NCI-H2196 (cell line): ENCODE measurements around the gene ERBB4.
"Not testable (repeated sequence)": the region's sequence is repeated elsewhere in the genome, so short reads cannot be mapped to it uniquely, and the experiment has no call there.

Experiments used
- DNase-seq: peaks from one replicate; lab custom pipeline; 2025; ENCODE audit not compliant: unreplicated experiment; lab: John Stamatoyannopoulos, UW

Gene ERBB4

DNA sequence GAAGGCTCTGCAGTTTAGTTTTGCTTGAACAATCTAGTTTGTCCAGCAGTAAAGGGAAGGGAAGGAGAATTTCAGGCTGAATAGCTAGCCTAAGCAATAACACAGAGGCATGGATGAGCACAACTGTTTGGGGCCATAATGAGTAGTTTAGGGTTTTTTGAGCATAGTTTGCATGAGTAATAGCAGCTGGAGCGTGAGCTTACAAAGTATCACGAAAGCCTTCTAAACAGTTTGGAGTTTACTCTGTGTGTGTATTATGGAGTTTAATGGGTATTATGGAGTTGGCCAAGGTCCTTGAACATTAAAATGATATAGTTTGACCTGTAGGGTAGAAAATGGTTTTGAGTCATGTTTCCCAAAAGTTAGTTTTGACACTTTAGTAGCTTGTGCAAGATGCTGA is 782.3 kb downstream of the ERBB4 start:
- no peak for DNase-seq

DNA sequence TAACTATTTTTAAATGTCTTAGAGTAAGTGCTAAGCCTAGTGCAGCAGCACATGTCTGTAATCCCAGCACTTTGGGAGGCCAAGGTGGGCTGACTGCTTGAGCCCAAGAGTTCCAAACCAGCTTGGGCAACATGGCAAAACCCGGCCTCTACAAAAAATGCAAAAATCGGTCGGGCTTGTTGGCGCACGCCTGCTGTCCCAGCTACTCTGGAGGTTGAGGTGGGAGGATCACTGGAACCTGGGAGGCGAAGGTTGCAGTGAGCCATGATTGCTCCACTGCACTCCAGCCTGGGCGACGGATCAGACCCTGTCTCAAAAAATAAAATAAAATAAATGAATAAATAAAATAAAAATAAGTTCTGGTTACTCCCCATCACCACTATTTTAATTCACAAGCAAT is 783.4 kb downstream of the ERBB4 start:
- DNase-seq: no peak

DNA sequence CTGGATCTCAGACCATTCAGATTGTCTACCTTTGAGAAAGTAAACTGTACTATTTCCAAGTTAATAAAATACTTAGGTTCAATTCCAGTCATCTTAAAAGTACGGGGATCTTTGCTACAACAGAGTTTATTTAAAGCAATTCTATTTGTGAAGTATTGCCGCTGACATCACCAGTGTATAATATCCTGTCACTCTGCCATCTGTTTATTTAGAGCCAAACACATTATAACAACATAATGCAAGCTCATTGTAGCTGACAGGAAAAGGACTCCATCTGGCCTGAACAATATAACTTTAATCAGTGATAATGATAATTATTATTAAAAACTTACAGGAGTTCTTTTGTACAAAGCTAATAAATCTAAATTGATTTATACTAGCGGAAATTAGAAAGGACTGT is 786.8 kb downstream of the ERBB4 start:
- DNase-seq: no peak

DNA sequence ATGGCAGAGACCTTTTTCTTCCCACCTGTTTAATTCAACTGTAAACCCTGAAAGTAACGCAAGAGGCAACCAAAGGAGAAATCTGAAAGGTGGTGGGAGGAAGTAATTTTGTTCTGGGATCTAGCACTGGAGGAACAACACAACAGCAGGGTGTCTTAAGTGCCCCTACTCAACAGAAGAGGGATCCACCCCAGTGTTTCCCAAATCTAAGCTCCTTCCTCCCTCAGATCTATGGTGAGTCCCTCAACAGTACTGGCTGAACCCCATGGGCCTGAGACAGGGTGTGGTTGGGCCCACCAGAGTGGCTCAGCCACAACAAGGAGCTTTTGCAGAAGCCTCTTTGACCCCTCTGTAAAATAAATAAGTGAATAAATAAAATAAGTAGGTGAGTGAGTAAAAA is 790.3 kb downstream of the ERBB4 start:
- DNase-seq: no peak

DNA sequence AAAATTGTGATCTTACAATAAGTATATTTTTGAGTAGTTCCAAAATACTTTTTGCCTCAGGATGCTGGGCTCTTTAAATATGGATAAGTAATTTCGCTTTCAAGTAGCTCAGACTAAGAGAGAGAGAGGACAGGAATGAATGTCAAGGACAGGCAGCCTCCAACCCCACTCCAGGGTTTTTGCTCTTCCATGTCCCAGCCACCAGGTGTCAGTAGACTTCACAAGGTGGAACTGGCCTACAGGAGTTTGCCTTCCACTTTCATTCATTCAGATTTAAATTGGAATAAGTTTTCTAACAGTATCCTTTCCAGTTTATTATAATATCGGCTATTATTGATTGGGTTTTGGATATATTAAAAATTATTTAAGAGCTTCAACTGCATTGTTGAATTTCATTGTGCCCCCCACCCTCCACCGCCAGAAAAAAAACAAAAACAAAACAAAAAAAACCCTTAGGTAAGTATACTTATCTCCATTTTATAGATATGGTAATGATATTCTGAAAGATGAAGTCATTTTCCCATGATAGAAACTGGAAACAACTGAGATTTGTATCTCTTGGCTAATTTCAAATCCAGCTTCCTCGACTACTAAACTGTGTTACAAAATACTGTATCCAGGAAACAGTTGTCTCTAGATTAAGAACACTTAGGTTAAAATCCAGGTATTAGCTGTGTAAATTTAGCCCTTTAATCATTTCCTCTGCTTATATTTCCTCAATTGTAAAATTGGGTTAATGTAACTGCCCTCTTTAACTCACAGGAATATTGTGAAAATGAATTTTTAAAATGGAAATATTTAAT is 793.1 kb downstream of the ERBB4 start:
- peak; percentile 55 for DNase-seq

DNA sequence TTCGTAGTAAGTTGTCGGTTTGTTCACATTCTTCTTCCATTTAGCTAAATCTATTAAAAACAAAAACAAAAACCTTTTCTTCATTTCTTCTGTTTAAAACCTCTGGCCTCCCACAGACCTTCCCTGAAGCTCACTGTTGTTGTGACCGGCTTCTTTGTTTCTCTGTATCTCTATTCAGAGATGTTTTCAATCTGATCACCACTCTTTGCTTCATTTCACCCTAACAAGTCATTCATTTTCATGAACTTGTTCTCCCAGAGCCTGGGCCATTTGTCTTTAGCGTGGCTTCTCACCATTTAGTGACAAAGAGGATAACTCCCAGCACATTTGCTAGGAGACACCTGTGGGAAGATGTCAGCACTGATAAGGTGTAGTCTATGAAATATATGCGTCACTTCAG is 794.2 kb downstream of the ERBB4 start:
- no peak for DNase-seq

DNA sequence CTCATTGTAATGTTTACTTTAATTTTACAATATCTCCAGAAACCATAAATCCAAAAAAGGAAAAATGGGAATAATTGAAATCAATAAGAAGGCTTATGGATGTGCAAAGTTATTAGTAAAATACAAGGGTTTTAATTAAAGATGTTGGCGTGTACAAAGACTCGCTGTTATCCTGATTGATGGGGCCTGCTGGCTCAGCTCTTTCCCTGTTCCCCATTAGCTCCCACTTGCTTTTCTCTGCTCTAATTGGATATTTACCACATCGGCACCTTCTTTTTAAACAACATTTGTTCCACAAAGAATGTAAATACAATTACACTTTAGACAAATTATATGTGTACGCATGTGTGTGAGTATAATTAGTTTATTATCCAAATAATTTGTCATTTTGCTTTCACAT is 796.6 kb downstream of the ERBB4 start:
- no peak for DNase-seq

DNA sequence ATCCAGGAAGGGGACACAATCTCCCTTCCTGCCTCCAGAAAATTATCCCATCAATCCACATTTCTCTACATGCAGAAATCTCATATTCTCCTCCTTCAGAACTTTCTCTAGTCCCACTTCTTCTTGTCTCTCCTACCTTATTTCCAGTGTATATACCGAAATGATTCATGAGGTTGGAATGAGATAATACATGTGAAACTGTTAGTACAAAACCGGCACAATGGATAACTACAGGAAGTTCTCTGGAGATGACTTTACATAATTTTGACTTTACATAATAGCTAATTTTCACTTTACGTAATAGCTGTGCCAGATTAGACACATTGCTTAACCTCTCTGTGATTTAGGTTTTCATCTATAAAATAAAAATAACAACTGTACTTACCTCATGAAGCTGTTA is 801.3 kb downstream of the ERBB4 start:
- no peak for DNase-seq

DNA sequence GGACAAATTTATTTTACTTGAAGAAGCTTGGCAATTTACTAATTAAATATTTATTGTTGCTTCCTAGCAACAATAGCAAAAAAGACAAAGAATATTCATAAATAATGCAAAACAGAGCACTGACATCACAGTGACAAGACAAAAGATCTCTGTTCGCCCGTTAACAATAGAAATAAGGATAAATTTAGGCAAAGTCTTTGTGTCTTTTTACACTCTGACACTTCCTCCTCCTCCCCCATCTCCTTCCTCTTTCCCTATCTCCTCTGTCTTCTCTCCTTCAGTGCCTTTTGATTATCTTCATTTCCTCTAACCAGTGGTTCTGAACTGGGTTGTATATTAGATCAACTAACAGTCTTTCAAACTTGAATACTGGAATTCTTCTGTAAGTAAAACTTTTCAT is 808.4 kb downstream of the ERBB4 start:
- DNase-seq: no peak

DNA sequence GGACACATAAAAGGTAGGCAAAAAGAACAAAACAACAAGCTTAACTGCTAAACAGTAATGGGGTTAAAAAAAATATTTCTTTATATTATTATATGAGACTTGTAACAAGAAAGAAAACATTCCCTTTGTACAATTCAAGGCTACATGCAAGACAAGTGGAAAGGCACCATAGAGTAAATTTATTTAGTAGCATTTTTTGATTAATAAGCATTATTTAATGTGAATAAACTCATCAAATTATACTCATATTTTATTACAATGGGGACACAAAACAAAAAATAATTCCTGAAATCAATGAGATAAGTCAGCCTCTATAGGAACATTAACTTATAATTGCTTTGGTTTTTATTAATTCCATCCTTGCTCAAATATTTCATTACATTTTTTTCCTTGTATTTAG is 809.2 kb downstream of the ERBB4 start:
- no peak for DNase-seq

DNA sequence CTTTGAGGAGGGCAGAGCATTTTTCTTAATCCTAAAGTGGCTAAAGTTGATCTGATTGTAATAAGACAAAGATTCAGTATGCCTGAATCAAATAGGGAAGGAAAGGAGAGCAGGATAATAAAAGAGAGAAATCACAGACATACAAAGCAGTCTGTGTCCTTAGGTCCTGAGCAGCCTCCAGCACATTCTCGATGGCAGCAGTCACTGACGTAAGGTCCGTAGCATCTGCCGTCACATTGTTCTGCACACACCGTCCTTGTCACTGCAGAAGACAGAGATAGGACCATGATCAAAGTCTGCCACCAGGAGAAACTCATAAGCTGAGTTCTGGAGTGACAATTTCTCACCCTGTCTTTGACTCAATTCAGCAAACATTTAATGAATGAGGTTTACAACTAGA is 813.7 kb downstream of the ERBB4 start:
- no peak for DNase-seq

DNA sequence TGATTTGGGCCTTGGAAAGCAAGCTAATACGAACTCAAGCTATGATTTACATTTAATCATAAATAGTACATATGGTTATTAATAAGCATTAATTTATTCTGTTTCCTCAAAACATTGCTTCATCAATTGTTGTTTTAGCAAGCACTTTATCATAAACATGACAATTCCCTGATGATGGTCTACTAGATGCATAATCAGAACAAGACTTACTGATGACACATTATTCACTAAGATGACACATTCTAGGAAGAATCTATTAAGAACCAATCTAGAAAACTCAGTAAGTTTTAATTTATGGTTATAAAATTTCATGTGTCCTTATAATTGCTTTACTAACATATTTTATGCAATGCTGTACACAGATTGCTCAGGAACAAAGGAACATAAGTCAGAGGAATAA is 815.2 kb downstream of the ERBB4 start:
- no peak for DNase-seq

DNA sequence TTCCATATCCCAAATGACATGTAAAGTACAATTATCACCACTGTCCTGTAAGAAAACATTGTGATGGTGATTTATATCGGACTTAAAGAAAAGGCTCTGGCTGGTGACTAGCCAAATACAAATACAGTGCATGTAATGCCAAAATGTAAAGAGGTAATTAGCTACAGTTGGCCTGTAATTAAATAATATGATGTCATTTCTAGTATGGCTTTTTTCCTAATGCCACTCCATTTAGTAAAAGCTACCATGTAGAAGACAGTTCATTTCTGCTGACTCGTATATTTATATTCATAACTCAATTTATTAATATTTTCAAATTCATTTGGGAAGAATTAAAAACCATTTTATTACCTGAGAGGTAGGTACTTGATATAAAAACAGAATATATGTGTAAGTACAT is 815.7 kb downstream of the ERBB4 start:
- no peak for DNase-seq

DNA sequence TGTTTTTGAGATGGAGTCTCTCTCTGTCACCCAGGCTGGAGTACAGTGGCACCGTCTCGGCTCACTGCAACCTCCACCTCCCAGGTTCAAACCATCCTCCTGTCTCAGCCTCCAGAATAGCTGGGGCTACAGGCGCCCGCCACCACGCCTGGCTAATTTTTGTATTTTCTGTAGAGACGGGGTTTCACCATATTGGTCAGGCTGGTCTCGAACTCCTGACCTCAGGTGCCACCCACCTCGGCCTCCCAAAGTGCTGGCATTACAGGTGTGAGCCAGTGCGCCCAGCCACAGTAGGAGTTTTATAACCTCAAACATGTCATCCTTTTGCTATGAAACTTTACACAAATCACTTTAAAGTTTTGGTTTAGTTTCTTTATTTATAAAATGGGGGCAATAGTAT is 816.7 kb downstream of the ERBB4 start:
- DNase-seq: not testable (repeated sequence)

DNA sequence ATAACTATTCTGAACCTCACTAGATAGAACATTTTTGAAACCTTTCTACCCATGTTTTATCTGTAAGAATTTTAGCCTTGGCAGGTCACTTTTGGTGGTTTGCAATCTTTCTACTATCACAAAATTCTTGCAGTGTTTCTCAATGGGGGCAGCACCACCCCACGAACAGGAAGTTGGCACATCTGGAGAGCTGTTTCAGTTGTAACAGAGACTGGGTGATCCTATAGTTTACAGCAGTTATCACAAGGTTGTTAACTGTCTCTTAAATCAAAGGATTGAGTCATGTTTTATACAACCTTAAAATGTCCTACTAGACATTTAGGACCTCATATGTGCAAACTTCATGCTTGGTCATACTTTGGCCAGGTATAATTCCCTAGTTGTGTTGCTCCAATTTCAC is 829.2 kb downstream of the ERBB4 start:
- no peak for DNase-seq

DNA sequence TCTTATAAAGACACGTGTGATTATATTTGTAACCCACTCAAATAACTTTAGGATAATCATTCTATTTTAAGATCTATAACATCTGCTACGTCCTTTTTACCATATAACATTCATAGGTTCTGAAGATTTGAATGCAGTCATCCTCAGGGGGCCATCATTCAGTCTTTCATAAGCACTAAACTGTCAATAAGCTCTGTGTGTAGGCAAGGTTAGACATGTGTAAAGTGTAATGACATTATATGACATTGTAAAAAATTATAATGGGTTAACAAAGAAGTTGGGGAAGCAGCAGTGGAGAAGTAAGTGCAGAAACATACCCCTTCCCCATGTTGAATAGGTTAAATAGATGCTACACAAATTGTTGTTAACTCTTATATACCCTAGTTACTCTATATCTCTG is 845.9 kb downstream of the ERBB4 start:
- DNase-seq: no peak

DNA sequence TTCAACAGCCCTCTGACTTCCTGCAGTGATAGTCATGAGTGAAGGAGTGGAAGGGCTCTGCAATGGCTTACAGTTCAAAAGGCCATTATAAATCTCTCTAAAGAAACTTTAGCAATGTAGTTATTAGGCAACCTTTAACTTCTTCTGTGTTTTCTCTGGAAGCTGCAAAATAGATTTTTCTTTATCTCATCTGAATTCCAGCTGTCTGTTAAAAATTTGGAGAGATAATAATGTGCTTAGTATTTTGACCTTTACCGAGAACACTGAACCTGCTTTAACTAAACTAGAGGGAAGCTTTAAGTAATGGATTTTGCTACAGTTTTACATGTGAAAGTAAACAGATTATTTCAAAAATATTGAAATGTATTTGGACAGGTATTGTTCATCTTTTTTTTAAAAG is 847.9 kb downstream of the ERBB4 start:
- no peak for DNase-seq

DNA sequence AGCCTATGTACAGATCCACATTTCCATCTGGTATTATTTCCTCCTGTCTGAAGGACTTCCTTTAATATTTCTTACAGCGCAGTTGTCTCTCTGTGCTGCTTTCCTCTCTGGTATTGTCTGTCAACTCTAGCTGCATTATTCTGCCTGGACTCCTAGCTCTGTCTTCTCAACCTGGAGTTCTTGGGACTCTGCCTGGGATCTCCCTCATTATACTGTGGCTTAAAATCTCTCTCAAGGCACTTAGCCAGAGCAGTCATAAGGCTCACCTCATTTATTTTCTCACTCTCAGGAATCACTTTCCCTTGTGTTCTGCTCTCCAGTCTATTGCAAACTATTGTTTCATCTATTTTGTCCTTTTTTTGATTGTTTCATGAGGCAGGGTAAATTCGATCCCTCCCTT is 850.4 kb downstream of the ERBB4 start:
- no peak for DNase-seq

DNA sequence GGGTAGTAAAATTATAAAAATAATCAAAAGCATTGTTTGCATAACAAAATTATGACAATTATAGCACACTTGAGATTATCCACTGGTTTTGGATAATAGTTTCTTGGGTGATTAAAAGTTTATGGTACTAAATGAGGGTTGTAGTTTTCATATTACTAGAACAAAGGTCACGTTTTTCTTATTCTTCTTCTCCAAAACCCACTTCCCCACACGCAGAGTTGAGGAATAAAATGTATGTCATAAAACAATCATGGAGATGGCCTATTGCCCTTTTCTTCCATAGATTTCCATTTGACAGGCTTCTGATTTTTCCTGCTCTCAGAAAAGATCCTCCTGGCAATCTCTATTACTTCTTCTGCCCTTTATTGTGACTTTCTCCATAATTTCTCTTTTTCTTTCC is 863.9 kb downstream of the ERBB4 start:
- DNase-seq: no peak

DNA sequence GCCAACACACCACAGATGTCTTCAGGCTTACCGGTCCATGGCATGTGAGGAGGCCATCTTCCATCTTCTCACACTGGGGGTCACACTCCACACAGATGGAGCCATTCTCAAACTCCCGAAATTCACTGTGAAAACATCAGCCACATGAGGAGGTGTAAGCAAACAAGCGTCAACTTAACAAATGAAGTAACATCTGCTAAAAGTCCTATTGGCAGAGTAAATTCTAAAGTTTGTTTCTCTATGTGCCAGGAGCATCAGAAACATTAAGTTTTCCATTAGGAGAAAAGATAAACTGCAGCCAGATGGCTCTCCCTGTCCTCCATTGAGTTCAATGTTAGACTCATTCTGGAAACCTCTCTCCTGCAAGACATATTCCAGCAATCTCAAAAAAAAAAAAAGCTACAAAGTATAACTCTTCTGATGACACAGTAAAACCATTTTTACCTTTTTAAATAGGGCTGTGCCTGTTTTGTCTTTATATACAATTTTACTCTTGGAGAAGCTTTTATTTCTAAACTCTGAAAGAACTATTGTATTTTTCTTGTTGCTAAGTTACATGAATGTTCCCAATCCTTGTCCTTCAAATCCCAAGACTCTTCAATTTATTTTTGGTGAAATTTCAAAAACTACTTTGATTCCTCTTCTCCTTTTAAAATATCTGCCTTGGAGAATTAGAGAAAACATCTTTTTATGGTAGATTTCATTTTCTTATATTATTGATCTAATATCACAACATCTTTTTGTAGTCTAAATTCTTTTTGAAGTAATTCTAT is 865.3 kb downstream of the ERBB4 start:
- DNase-seq: no peak

DNA sequence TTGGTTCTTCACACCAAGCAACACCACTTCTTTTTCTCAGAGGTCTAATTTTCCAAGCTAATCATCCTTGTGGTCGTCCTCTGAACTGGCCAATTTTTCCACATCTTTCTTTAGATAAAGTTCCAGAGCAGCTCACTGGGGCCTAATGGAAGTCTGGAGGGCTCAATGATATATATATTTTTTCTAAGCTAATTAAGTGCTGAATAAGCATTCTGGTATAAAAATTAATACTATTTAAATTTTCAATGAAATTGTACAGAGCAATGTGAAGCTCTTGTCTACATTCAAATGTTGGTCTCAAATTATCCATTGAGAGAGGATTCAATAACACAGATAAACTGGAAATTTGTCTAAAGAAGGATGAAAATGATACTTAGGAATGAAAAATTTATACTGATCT is 866.6 kb downstream of the ERBB4 start:
- DNase-seq: no peak

DNA sequence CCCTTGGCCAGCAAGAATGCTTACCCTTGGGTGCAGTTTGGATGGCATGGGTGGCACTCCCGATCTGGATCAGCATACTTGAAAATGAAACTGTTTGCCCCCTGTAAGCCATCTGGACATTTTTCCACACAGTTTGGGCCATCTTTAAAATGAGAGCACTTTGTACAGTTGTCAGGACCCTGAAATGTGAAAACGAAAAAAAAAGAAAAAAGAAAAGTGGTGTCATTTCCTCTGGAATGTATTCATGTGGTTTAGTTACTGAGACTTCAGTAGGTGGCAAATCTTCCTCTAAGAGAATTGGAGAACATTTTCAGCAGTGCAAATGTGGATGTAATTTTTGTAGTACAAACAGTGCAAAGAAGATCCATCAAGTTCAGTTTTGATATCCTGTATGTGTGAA is 873.3 kb downstream of the ERBB4 start:
- no peak for DNase-seq

DNA sequence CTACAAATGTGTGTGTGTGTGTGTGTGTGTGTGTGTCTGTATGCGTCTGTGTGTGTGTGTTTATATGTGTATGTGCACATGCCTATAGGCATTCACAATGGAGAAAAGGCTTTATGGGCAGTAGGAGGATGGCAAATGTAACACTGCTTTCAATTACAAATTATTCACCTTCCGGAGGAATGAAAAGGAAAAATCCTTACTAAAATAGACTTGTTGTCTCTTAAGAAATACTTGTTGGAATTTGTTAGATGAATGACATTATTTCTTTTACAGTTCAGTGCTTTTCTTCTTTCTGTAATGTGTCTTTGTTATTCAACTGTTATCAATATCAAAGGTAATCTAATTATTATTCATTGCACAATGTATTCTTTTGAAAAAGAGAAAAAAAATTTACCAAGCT is 874.3 kb downstream of the ERBB4 start:
- no peak for DNase-seq
